ENCODE data around the gene PIGH. TPM values are rescaled to one million over a fixed set of nuclear protein-coding genes. Genes with fewer than 3 reads are reported as not detected.

Gene PIGH
- total RNA-seq, 1 donor from 2014 or later, result 15.8 TPM

DNA sequence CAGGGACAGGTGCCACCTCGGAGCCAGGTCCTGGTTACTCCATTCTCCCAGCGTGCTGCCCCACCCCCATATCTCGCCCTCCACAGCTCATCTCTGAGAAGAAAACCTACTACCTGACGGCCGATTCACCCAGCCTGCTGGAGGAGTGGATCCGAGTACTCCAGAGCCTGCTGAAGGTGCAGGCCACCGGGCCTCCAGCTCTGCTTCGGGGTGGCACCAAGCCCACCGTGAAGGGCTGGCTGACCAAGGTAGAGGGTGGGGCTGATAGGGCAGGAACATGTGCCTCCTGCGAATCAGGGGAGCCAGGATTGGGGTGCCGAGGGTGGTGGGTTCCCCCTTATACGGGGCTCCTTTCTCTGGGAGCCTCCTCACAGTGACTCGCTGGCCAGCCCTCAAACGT is 25.9 kb downstream of the PIGH start:
- Mint-ChIP-seq H3K4me3 (no peak overlapping the region), H3K4me1 (peaks cover 4% of the 10 kb centered on the region), H3K9me3 (no peaks in the 10 kb centered on the region), H3K36me3 (no peaks in the 10 kb centered on the region), H3K27me3 (ENCODE audit: insufficient read depth, low read depth) (peaks cover 7% of the 10 kb centered on the region), H3K27ac (no peak overlapping the region)
- no peak for DNase-seq (ENCODE audit: low spot score)
- no peak overlapping the region for H3K27ac ChIP-seq
- no peaks in the 10 kb centered on the region for H4K20me1 ChIP-seq (ENCODE audit: low read depth)
- TF ChIP-seq, protein P1, sequence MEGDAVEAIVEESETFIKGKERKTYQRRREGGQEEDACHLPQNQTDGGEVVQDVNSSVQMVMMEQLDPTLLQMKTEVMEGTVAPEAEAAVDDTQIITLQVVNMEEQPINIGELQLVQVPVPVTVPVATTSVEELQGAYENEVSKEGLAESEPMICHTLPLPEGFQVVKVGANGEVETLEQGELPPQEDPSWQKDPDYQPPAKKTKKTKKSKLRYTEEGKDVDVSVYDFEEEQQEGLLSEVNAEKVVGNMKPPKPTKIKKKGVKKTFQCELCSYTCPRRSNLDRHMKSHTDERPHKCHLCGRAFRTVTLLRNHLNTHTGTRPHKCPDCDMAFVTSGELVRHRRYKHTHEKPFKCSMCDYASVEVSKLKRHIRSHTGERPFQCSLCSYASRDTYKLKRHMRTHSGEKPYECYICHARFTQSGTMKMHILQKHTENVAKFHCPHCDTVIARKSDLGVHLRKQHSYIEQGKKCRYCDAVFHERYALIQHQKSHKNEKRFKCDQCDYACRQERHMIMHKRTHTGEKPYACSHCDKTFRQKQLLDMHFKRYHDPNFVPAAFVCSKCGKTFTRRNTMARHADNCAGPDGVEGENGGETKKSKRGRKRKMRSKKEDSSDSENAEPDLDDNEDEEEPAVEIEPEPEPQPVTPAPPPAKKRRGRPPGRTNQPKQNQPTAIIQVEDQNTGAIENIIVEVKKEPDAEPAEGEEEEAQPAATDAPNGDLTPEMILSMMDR (IDR thresholded peaks at IDR 0.05), result no peak
- TF ChIP-seq EZH2phosphoT487 (IDR thresholded peaks at IDR 0.05), result no peak
- H3K36me3 ChIP-seq, result no peaks in the 10 kb centered on the region
- H2AFZ ChIP-seq (replicated peaks), result no peak overlapping the region
- no peaks in the 10 kb centered on the region for H3K79me2 ChIP-seq (ENCODE audit: low read depth)
- no peak overlapping the region for H3K4me3 ChIP-seq
- no peaks in the 10 kb centered on the region for H3K27me3 ChIP-seq
- no peak overlapping the region for H3K4me2 ChIP-seq
- H3K4me1 ChIP-seq, result no peaks in the 10 kb centered on the region
- H3K9me3 ChIP-seq (ENCODE audit: low read depth), result no peaks in the 10 kb centered on the region
- H3F3A ChIP-seq (ENCODE audit: low read depth), result no peaks in the 10 kb centered on the region
- H3K9ac ChIP-seq, result no peak overlapping the region

DNA sequence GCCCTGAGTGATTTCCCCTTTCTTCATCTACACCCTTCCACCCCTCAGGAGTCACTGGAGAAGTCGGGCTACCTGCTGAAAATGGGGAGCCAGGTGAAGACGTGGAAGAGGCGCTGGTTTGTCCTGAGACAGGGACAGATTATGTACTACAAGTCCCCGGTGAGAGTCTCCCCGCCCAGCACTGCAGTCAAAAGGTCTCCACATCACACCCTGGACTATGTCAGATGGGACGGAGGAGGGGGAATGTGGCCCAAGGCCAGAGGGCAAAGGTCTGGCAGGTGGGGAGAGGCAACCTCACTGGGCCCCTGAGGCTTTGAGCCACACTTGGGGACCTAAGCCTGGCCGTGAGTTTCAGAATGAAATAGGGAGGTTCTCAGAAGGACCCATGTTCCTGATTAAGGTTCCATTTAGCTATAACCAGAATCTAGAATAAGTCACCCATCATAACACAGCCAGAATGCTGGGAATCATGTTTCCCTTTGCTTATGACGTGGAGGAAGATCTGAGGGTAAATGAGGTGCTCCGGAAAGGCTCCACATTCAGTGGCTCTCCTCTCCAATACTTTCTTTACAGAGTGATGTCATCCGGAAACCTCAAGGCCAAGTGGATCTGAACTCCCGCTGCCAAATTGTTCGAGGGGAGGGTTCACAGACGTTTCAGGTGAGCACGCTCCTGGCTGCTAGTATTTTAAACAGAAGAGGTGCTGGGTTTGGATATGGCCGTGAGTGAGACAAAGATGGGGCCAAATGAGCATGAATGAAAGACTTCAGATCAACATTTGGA is 26.6 kb downstream of the PIGH start:
- H3K27me3 ChIP-seq, result no peaks in the 10 kb centered on the region
- TF ChIP-seq EZH2 (IDR thresholded peaks at IDR 0.05) (no peak), EZH2phosphoT487 (IDR thresholded peaks at IDR 0.05) (no peak)
- TF ChIP-seq, protein P1 (IDR thresholded peaks at IDR 0.05), result no peak
- no peak overlapping the region for H3K4me3 ChIP-seq
- no peaks in the 10 kb centered on the region for H3K9me3 Mint-ChIP-seq
- no peaks in the 10 kb centered on the region for H3K36me3 Mint-ChIP-seq
- H3K27ac ChIP-seq, result no peak overlapping the region
- H3K4me1 ChIP-seq, result no peaks in the 10 kb centered on the region
- no peak overlapping the region for H3K27ac Mint-ChIP-seq
- H3K4me2 ChIP-seq, result no peak overlapping the region
- H3K4me1 Mint-ChIP-seq, result peaks cover 4% of the 10 kb centered on the region
- H3K4me3 Mint-ChIP-seq, result no peak overlapping the region
- H4K20me1 ChIP-seq (ENCODE audit: low read depth), result no peaks in the 10 kb centered on the region
- no peaks in the 10 kb centered on the region for H3K36me3 ChIP-seq
- H3K9me3 ChIP-seq (ENCODE audit: low read depth), result no peaks in the 10 kb centered on the region
- DNase-seq (ENCODE audit: low spot score), result no peak
- H3K79me2 ChIP-seq (ENCODE audit: low read depth), result no peaks in the 10 kb centered on the region
- H2AFZ ChIP-seq (replicated peaks), result no peak overlapping the region
- H3K9ac ChIP-seq, result no peak overlapping the region
- H3K27me3 Mint-ChIP-seq (ENCODE audit: insufficient read depth, low read depth), result peaks cover 7% of the 10 kb centered on the region
- no peaks in the 10 kb centered on the region for H3F3A ChIP-seq (ENCODE audit: low read depth)

DNA sequence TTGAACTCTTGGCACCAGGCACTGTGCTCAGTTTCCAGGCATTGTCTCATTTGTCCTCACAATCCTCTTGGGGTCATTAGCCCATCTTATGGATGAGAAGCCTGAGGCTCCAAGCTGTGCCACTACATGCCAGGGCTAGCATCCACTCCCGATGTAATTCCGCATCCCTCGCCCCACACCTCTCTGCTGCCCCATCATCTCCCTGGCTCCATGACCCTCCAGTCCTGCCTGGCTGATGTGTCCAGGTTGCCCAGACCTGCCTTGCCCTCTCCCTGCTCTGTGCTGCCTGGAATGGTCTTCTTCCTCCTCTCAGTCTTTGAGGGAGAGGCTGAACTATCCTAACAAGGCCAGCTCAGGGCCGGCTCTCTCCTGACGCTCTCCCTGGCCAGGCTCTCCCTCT is 27.5 kb downstream of the PIGH start:
- no peaks in the 10 kb centered on the region for H3K79me2 ChIP-seq (ENCODE audit: low read depth)
- H3K9ac ChIP-seq, result no peak overlapping the region
- no peaks in the 10 kb centered on the region for H3K27me3 ChIP-seq
- no peak overlapping the region for H3K4me2 ChIP-seq
- DNase-seq (ENCODE audit: low spot score), result no peak
- Mint-ChIP-seq H3K9me3 (no peaks in the 10 kb centered on the region), H3K27ac (no peak overlapping the region), H3K27me3 (ENCODE audit: insufficient read depth, low read depth) (peaks cover 7% of the 10 kb centered on the region), H3K4me3 (no peak overlapping the region), H3K4me1 (peaks cover 4% of the 10 kb centered on the region), H3K36me3 (no peaks in the 10 kb centered on the region)
- peaks cover 3% of the 10 kb centered on the region for H3K4me1 ChIP-seq
- H4K20me1 ChIP-seq (ENCODE audit: low read depth), result no peaks in the 10 kb centered on the region
- H3K36me3 ChIP-seq, result no peaks in the 10 kb centered on the region
- no peaks in the 10 kb centered on the region for H3F3A ChIP-seq (ENCODE audit: low read depth)
- H3K4me3 ChIP-seq, result no peak overlapping the region
- no peak overlapping the region for H3K27ac ChIP-seq
- no peaks in the 10 kb centered on the region for H3K9me3 ChIP-seq (ENCODE audit: low read depth)
- no peak overlapping the region for H2AFZ ChIP-seq (replicated peaks)
- TF ChIP-seq, protein P1 (IDR thresholded peaks at IDR 0.05), result no peak
- TF ChIP-seq EZH2phosphoT487 (IDR thresholded peaks at IDR 0.05) (no peak), EZH2 (IDR thresholded peaks at IDR 0.05) (no peak)

Data from neural progenitor cell (in vitro differentiated cells).